ENCODE data around the gene CA5A.
"Not testable (repeated sequence)": the region's sequence is repeated elsewhere in the genome, so short reads cannot be mapped to it uniquely, and the experiment has no call there.

CA5A gene

GRCh38 chr16:87908101-87908500, 28.2 kb downstream of the CA5A start:
- not testable (repeated sequence) for H3K4me3 ChIP-seq (ENCODE audit: low read length)

GRCh38 chr16:87905521-87905920, 30.8 kb downstream of the CA5A start:
- H3K4me3 ChIP-seq (ENCODE audit: low read length): not testable (repeated sequence)

DNA sequence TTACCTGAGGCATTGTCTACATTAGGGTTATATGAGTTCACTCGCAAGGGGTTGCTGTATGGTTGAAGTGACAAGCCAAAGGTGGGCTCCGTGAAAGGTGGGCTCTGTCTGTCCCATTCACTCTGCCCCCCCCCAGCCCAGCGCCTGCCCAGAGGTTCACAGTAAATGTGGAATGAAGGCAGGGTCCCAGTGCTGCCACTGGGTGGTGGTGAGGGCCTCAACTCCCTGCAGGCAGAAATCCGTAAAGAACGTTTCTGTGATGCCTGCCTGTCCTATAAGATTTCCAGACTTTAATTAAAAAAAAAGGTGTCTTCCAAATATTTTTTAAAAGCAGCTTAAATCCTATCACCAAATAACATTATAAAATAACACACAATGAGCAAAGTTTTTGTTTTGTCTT, 31.4 kb downstream of the CA5A start:
- not testable (repeated sequence) for H3K4me3 ChIP-seq (ENCODE audit: low read length)

DNA sequence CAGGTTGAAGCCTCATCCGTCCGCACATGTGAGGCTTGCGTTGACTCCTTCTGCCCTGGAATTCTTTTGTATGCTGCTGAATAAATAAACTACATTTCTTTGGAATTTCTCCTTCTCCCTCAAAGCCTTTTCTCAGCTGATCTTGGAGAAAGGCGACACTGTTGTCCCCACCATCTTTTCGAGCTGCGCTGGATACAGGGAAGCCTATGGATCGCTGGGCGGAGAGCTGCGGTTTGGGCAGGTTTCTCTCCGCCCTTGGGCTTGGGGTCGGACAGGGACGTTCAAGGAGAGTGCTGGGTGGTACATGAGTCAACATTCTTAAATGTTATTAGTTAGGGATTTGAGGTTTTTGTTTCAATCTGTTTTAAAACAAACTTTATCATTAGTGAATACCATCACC, 35.8 kb downstream of the CA5A start:
- H3K4me3 ChIP-seq (ENCODE audit: low read length): not testable (repeated sequence)

DNA sequence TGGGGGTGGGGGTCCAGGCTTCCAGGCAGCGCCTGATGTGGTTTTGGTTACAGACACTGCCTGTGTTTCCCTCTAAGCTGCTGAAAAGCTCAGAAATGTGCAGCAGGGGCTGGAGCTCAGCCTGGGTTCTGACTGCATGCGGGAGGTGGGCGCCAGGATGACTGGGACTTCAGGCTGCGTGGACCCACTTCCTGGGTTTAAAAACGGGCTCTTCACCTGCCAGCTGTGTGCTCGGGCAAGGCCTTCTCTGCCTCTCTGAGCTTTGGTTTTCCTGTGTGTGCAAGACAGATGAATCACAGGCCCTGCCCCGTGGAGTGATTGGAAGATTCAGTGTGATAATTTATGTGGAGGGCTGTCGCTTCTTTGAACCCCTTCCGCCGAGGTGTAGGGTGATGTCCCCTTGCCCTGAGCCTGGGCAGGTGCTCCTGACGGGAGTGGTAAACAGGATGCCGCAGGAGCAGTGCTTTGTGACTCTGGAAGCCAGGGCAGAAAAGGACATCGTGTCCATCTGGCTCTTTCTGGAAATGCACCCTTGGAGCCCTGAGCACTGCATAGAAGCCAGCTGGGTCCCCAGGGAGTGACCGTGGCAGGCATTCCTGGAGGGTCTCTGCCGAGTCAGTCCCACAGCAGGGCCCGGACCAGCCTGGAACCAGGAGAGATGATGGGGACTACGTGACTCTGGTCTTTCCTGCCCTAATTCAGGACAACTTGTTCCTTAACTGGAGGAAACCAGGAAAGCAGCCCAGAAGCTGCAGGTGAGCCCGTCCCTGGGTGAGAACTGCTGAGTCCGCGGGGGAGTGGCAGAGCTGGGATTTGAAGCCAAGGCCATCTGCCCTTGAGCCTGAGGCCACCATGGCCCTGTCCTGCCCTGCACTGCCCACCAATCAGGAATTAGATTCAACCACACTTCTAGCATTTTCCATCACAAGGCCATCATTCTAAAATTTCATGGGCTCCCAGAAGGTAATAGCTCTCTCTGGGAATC, 38.5 kb downstream of the CA5A start:
- no peak for TF ChIP-seq ZNF274 (IDR thresholded peaks at IDR 0.05; ENCODE audit: low read depth, low read length)
- H3K4me3 ChIP-seq (ENCODE audit: low read length): no peak overlapping the region

DNA sequence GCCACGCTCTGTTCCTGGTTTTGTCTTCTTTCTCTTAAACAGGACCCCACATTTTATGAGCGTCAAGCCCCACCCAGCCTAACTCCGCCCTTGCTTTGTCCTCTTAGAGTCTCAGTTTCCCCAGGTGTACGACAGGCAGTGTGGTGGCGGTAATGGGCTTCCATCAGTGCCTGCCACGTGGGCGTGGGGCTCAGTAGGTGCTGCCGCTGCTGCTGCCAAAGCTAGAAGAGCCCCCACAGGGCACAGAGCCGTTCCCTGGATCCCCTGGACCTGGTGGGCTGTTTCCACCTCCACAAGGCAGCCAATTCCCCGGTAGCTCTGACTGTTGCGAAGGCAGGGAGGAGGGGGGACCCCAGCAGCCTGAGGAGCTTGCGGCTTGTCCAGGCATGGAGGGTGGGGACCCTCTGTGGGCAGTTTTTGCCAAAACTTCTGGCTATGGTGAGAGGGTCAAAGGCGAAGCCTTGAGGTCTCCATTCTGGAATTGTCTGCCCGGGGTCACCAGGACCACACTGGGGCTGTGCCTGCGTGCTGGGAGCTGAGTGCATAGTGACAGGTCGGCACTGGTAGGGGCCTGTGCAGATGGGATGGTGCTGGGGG, 39.3 kb downstream of the CA5A start:
- H3K4me3 ChIP-seq (ENCODE audit: low read length): not testable (repeated sequence)

GRCh38 chr16:87896176-87896890, 40.0 kb downstream of the CA5A start:
- H3K4me3 ChIP-seq (ENCODE audit: low read length): not testable (repeated sequence)

DNA sequence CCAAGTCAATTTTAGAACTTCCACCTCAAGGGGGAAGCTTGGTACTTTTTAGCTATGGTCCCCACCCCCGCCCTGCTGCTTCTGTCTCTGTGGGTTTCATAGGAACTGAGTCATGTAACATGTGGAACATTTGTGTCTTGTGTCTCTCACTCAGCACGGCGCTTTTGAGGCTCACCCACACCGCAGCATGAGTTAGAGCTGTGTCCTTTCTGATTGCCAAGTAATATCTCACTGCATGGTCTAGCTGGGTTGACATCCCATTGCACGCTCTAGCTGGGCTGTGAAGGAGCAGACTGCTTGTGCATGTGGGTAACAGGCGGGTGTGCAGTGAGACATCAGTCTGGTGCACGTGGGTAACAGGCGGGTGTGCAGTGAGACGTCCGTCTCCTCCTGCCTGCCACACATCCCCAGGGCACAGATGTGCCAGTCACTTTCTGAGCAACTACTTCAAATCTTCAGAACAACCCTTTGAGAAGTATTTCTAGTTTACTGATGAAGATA, 40.6 kb downstream of the CA5A start:
- no peak for TF ChIP-seq ZNF274 (IDR thresholded peaks at IDR 0.05; ENCODE audit: low read depth, low read length)
- H3K4me3 ChIP-seq (ENCODE audit: low read length): no peak overlapping the region

DNA sequence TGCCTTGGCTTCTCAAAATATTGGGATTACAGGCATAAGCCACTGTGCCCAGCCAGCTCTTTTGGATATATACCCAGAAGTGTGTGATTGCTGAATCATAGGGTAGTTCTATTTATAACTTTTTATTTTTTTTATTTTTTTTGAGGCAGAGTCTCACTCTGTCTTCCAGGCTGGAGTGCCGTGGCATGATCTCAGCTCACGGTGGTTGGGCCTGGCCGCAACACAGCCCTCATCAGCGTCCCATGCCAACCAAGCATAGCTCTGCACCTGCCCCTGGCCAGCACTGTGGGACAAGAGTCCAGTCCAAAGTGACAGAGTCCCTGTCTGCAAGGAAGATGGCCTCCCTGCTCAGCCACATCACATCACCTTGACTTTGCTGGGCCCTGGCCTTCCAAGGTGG, 42.3 kb downstream of the CA5A start:
- H3K4me3 ChIP-seq (ENCODE audit: low read length): not testable (repeated sequence)

DNA sequence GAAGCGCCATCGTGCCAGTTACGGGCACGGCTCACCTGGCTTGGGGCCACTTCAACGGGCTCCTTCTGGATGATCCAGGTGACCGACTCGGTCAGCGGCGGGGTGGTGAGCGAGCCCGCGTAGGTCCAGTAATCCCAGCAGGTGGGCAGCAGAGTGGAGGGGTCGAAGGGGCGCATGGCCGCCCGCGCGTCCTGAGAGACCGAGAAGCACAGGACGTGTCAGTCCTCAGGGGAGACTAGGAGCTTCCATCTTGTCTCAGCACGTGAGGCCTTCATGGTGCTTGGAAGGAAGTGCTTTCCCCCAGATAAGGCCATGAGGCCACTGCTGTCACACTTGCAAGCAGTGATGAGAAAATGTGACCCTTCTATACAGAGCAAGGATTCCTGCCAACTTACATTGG, 44.6 kb downstream of the CA5A start:
- H3K4me3 ChIP-seq (ENCODE audit: low read length): no peak overlapping the region
- TF ChIP-seq ZNF274 (IDR thresholded peaks at IDR 0.05; ENCODE audit: low read depth, low read length): no peak

DNA sequence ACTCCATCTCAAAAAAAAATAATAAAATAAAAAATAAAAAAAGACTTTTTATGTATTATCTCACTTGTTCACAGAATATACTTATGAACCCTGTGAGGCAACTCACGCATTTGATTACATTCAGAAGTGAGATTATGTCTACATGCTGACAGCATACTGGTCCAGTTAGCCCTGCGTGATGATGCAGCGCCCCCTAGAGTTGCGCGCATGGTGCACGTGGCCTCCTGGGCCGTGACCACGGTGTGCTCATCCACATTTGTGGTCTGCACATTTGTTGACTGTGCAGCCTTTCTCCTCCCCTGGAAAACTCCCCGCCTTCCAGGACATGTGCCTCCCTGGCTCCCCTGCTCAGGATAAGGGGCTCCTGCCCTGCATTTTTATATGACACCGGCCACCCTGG, 46.6 kb downstream of the CA5A start:
- not testable (repeated sequence) for H3K4me3 ChIP-seq (ENCODE audit: low read length)

GRCh38 chr16:87888346-87888745, 48.0 kb downstream of the CA5A start:
- not testable (repeated sequence) for H3K4me3 ChIP-seq (ENCODE audit: low read length)

DNA sequence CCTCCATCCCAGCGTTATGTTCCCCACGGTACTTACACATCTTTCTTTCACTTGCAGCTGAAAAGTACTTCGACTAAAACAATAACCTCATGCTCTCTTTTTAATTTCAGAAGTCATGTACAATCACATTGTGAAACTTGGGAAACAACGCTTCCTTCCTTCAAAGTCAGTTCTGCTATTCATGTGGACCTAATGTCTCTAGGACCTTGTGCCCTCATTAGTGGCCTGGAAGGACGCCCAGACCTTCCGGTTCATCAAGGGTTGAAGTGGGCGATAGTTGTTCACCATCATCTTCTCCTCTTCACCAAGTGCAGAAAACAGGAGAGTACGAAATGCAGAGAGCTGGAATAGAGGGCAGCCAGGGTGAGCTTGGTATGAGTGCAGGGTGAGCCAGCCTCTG, 48.4 kb downstream of the CA5A start:
- H3K4me3 ChIP-seq (ENCODE audit: low read length): not testable (repeated sequence)

- H3K4me3 ChIP-seq (ENCODE audit: low read length): not testable (repeated sequence)
These were observed 50.9 kb downstream of the CA5A start for GRCh38 chr16:87885371-87885967.

DNA sequence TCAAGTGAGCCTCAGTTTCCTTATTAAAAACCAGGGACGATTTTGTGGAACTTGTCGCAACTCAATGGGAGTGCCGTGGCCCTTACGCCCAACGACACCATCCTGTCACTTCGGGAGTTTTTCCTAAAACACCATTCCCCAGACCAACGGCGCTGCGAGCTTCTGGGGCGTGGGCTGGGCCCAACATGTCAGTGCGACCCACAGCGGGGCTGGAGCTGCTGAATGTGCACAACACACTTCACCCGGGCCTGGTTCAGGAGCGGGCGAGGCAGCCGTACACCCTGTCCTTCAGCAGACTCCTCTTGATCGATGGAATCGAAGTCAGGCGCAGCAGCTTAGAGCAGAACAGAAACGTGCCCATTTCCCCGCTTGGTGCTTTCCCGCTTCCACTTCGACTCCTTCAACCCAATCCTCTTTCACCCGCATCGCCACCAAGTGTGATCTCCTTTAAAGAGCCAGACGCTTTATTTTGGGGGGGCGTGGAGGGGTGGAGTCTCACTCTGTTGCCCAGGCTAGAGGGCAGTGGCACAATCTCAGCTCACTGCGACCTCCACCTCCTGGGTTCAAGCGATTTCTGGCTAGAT, 53.8 kb downstream of the CA5A start:
- no peak overlapping the region for H3K4me3 ChIP-seq (ENCODE audit: low read length)
- TF ChIP-seq ZNF274 (IDR thresholded peaks at IDR 0.05; ENCODE audit: low read depth, low read length): no peak
